ENCODE results near the gene HOXD1.

HOXD1 gene

DNA sequence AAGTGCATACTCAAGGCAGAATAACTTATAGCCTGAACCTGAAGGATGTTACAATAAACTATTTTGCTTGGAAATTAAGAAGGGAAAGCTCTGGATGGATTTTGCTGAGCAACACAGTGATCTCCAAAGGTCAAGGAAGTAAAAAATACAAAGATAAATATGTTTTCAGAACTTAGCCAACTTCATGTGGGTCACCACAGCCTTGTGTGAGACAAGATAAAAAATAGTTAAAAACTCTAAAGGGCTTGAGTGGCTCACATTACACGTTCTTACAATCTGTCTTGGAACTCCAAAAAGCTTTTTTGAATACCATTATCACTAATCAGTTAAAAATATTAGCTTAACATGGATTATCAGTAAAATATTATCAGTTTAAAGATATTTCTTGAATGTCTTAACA lies 51.8 kb downstream of the HOXD1 start:
- no peak for DNase-seq (ENCODE audit: low read depth in 2 of 3, low spot score in 1 of 3)
